HepG2 (cell line): ENCODE measurements around the gene CTAGE1. TPM values are rescaled to one million over a fixed set of nuclear protein-coding genes. Genes with fewer than 3 reads are reported as not detected.
"Not testable (repeated sequence)": the region's sequence is repeated elsewhere in the genome, so short reads cannot be mapped to it uniquely, and the experiment has no call there.

ENCODE experiments used
- ATAC-seq: fragments of 200-7000 bp; cut with Tn5 transposase; 3 replicates; pipeline ENCODE4 v1.9.1; 2020; ENCODE audit warnings: mild to moderate bottlenecking, moderate library complexity
- BruUV-seq: library from RNA; stranded (reverse); fragments of 400-500 nt; replicated peaks from 2 replicates; lab custom pipeline; 2021; lab: Mats Ljungman, UMichigan
- CTCF ChIA-PET: fragments of 300-600 bp; formaldehyde crosslinking; extraction: SDS; loops from one replicate; lab custom pipeline; 2021; ENCODE audit warnings: low total read pairs, inconsistent platforms, low intra/inter-chr PET ratio; lab: Yijun Ruan, JAX
- POLR2A ChIA-PET: fragments of 350-600 bp; sonication (Branson Sonifier 250); formaldehyde crosslinking; loops from one replicate; lab custom pipeline; 2020; ENCODE audit warnings: antibody characterized with exemption, inconsistent platforms; lab: Yijun Ruan, JAX
- DNase-seq: peaks from one replicate; pipeline ENCODE4 v3.0.0-alpha.2; 2015; ENCODE audit warnings: low spot score
- FAIRE-seq: peaks from 3 replicates; lab custom pipeline; 2011; peaks lifted over from hg19 to GRCh38; lab: Jason Lieb, UNC
- H2AFZ ChIP-seq: one replicate; pipeline ENCODE4 v1.6.1; 2011; ENCODE audit warnings: low read length, inconsistent platforms
- H3K27ac ChIP-seq: fragments of 300-600 bp; 3 replicates; pipeline ENCODE4 v1.8.0; 2011; ENCODE audit warnings: mixed run types, mild to moderate bottlenecking, mixed read lengths, low read length, inconsistent platforms; ENCODE audit not compliant: insufficient read depth; ENCODE audit errors: extremely low read length
- H3K27me3 ChIP-seq, 2 experiments: fragments of 200-600 bp in 1 of 2; 2 replicates in 1 of 2; 3 replicates in 1 of 2; pipeline versions ENCODE4 v1.6.0 to v1.8.0; 2011; ENCODE audit warnings: low read length in 2 of 2, mild to moderate bottlenecking in 2 of 2, moderate library complexity in 2 of 2, inconsistent platforms in 1 of 2; ENCODE audit not compliant: insufficient read depth in 2 of 2, control insufficient read depth in 1 of 2
- H3K36me3 ChIP-seq, 2 experiments: fragments of 200-600 bp in 1 of 2; replicated peaks in 1 of 2; 2 replicates in 1 of 2; 3 replicates in 1 of 2; pipeline versions ENCODE4 v1.5.1 to v1.8.0; 2011; ENCODE audit warnings: low read length in 2 of 2, inconsistent platforms in 1 of 2; ENCODE audit not compliant: insufficient read depth in 2 of 2, control insufficient read depth in 1 of 2
- H3K4me1 ChIP-seq: 2 replicates; pipeline ENCODE4 v1.5.1; 2012; ENCODE audit warnings: low read length, inconsistent platforms; ENCODE audit not compliant: insufficient read depth
- H3K4me2 ChIP-seq: 2 replicates; pipeline ENCODE4 v1.6.0; 2011; ENCODE audit warnings: low read depth, low read length, inconsistent platforms
- H3K4me3 ChIP-seq, 3 experiments: fragments of 200-600 bp in 1 of 3; sonication (generic), shearing (Covaris generic) in 1 of 3; replicated peaks in 1 of 3; 2 replicates each; pipeline ENCODE4 v1.5.1; 2011 to 2016; ENCODE audit warnings: low read length in 3 of 3, inconsistent platforms in 2 of 3, low read depth in 2 of 3, mild to moderate bottlenecking in 2 of 3, control low read depth in 1 of 3, mixed read lengths in 1 of 3; ENCODE audit not compliant: insufficient read depth in 1 of 3
- H3K79me2 ChIP-seq: one replicate; pipeline ENCODE4 v1.6.1; 2011; ENCODE audit warnings: low read length, inconsistent platforms; ENCODE audit not compliant: insufficient read depth
- H3K9ac ChIP-seq: 2 replicates; pipeline ENCODE4 v1.6.0; 2011; ENCODE audit warnings: mild to moderate bottlenecking, low read depth, low read length, inconsistent platforms; ENCODE audit not compliant: insufficient read depth
- H3K9me3 ChIP-seq: 2 replicates; pipeline ENCODE4 v1.5.1; 2012; ENCODE audit warnings: mild to moderate bottlenecking, low read length
- H4K20me1 ChIP-seq: 2 replicates; pipeline ENCODE4 v1.6.0; 2011; ENCODE audit warnings: inconsistent platforms, mild to moderate bottlenecking, low read length, moderate library complexity; ENCODE audit not compliant: insufficient read depth
- CBFB ChIP-seq: sonication (generic); formaldehyde crosslinking; IDR thresholded peaks from 2 replicates; pipeline ENCODE4 v1.4.0; 2020; ENCODE audit warnings: missing genetic modification reagents
- IRX3 ChIP-seq: sonication (generic); formaldehyde crosslinking; IDR thresholded peaks from 2 replicates; pipeline ENCODE4 v1.8.1; 2023; ENCODE audit warnings: mild to moderate bottlenecking, low read depth, missing genetic modification reagents, borderline replicate concordance
- MAX ChIP-seq: IDR thresholded peaks from 2 replicates; pipeline ENCODE4 v1.6.1; 2012; ENCODE audit warnings: inconsistent platforms
- WGBS: methylation state at CpG from one replicate; pipeline ENCODE4 v1.1.6; 2017; ENCODE audit warnings: low lambda C conversion rate; 5-methylcytosine and 5-hydroxymethylcytosine counted together
- in situ Hi-C: cut with HindIII; loops from 2 replicates; pipeline ENCODE4 v1.10.0; 2017; ENCODE audit warnings: low pct_unique_long_range_greater_than_20kb; ENCODE audit not compliant: extremely low pct_ligation_motif_present
- intact Hi-C: fragments of 100-400 bp; cut with micrococcal nuclease; formaldehyde crosslinking; loops from one replicate; pipeline ENCODE4 v1.10.0; 2022; ENCODE audit not compliant: unreplicated experiment
- polyA plus RNA-seq, 8 experiments: library from polyadenylated mRNA; depleted of rRNA in 3 of 8; stranded (reverse) in 7 of 8; unstranded in 1 of 8; fragments of >200 nt; fragmentation: Illumina TruSeq in 4 of 8; extraction: Trizol in 4 of 8; gene quantifications; 2 replicates each; pipeline versions ENCODE4 v1.2.1 to v1.2.3, GENCODE V29; 2011 to 2016; ENCODE audit warnings: low read depth in 4 of 8, missing spikeins in 1 of 8, mixed read lengths in 1 of 8; ENCODE audit not compliant: insufficient read depth in 1 of 8
- total RNA-seq, 5 experiments: library from RNA; depleted of rRNA; stranded (reverse); fragments of >200 nt; fragmentation: Illumina TruSeq; extraction: Trizol; gene quantifications; 2 replicates each; pipeline ENCODE4 v1.2.3, GENCODE V29; 2016; ENCODE audit warnings: low read depth in 1 of 5

CTAGE1 gene
- total and polyA plus RNA-seq, 2 of the 13 experiments (the other 11 are each of a cell fraction or from before 2014, with no cell fraction given) = 0.02 TPM; not detected in 1

- TF ChIP-seq MAX = no peak
- TF ChIP-seq CBFB (CRISPR knock-in tag) = no peak
- TF ChIP-seq IRX3 = no peak
- TF ChIP-seq, all 625 proteins: peak for 0
These were observed 34.1 kb upstream of the CTAGE1 start (continued) for GRCh38 chr18:22451796-22452195.

- POLR2A ChIA-PET, H2AFZ ChIP-seq, H3K9ac ChIP-seq, BruUV-seq, H3K4me2 ChIP-seq, H3K27ac ChIP-seq, H3K9me3 ChIP-seq, in situ Hi-C loops, DNase-seq, H3K79me2 ChIP-seq, H4K20me1 ChIP-seq, H3K4me3 ChIP-seq, H3K36me3 ChIP-seq, intact Hi-C loops, ATAC-seq, H3K27me3 ChIP-seq, FAIRE-seq, CTCF ChIA-PET: not testable (repeated sequence)
- WGBS = 88% methylated on average over 3 of the region's 3 CpGs
- H3K4me1 ChIP-seq = peaks cover 10% of the 10 kb centered on the region; the same call in 1 of the 2 replicates
These were observed 33.1 kb upstream of the CTAGE1 start for GRCh38 chr18:22450766-22451165.

GRCh38 chr18:22450318-22450717, 32.6 kb upstream of the CTAGE1 start:
- H3K4me2 ChIP-seq, H3K4me3 ChIP-seq, H3K36me3 ChIP-seq, DNase-seq, H2AFZ ChIP-seq, BruUV-seq, CTCF ChIA-PET, H3K79me2 ChIP-seq, ATAC-seq, H3K27ac ChIP-seq, FAIRE-seq, H3K9me3 ChIP-seq, H3K9ac ChIP-seq, H3K27me3 ChIP-seq, intact Hi-C loops, H4K20me1 ChIP-seq, POLR2A ChIA-PET, in situ Hi-C loops: not testable (repeated sequence)
- H3K4me1 ChIP-seq = peaks cover 10% of the 10 kb centered on the region; the same call in 1 of the 2 replicates
- 8% methylated on average over 1 of the region's 1 CpG for WGBS

GRCh38 chr18:22449753-22450152, 32.0 kb upstream of the CTAGE1 start:
- peaks cover 10% of the 10 kb centered on the region; the same call in 1 of the 2 replicates for H3K4me1 ChIP-seq
- H3K36me3 ChIP-seq, H2AFZ ChIP-seq, H3K9me3 ChIP-seq, CTCF ChIA-PET, H3K27me3 ChIP-seq, intact Hi-C loops, ATAC-seq, DNase-seq, H3K79me2 ChIP-seq, FAIRE-seq, H3K27ac ChIP-seq, H3K4me3 ChIP-seq, in situ Hi-C loops, POLR2A ChIA-PET, H3K4me2 ChIP-seq, H3K9ac ChIP-seq, BruUV-seq, H4K20me1 ChIP-seq: not testable (repeated sequence)
